ENCODE data around the gene PLCG2.
"Not testable (repeated sequence)": the region's sequence is repeated elsewhere in the genome, so short reads cannot be mapped to it uniquely, and the experiment has no call there.

Gene PLCG2

GRCh38 chr16:82009789-82010188 lies 230.7 kb downstream of the PLCG2 start:
- DNase-seq = not testable (repeated sequence)

GRCh38 chr16:82010649-82011048 lies 231.6 kb downstream of the PLCG2 start:
- DNase-seq = no peak

GRCh38 chr16:82011199-82011641 lies 232.1 kb downstream of the PLCG2 start, which contains the start of gene SDR42E1:
SDR42E1 (minus strand) TSS chr16:82011470; CDS start chr16:82000858, 10,612 bp downstream.
- peak; percentile 68 for DNase-seq
